ENCODE data around the gene CLCN5.

GRCh38 chrX:50125480-50125879 lies 203.1 kb downstream of the CLCN5 start:
- TF ChIP-seq EZH2phosphoT487 (IDR thresholded peaks at IDR 0.05) (no peak), CTCF (IDR thresholded peaks at IDR 0.05) (no peak)
